ENCODE data around the gene MRPS12. TPM values are rescaled to one million over a fixed set of nuclear protein-coding genes. Genes with fewer than 3 reads are reported as not detected.
A peak's percentile ranks its signal among the peaks of the same experiment; 100 is the strongest.

The MRPS12 gene
- total RNA-seq, 1 donor = 24.6 TPM

GRCh38 chr19:38908911-38909310, 21.8 kb upstream of the MRPS12 start:
- no peak overlapping the region for H3K4me3 ChIP-seq (ENCODE audit: low read depth, low read length)
- DNase-seq (ENCODE audit: low read depth) = no peak
- TF ChIP-seq, protein P1, sequence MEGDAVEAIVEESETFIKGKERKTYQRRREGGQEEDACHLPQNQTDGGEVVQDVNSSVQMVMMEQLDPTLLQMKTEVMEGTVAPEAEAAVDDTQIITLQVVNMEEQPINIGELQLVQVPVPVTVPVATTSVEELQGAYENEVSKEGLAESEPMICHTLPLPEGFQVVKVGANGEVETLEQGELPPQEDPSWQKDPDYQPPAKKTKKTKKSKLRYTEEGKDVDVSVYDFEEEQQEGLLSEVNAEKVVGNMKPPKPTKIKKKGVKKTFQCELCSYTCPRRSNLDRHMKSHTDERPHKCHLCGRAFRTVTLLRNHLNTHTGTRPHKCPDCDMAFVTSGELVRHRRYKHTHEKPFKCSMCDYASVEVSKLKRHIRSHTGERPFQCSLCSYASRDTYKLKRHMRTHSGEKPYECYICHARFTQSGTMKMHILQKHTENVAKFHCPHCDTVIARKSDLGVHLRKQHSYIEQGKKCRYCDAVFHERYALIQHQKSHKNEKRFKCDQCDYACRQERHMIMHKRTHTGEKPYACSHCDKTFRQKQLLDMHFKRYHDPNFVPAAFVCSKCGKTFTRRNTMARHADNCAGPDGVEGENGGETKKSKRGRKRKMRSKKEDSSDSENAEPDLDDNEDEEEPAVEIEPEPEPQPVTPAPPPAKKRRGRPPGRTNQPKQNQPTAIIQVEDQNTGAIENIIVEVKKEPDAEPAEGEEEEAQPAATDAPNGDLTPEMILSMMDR (IDR thresholded peaks at IDR 0.05; ENCODE audit: insufficient read depth, low read depth, low read length) = no peak

GRCh38 chr19:38910488-38910887, 20.3 kb upstream of the MRPS12 start:
- DNase-seq (ENCODE audit: low read depth) = no peak
- H3K4me3 ChIP-seq (ENCODE audit: low read depth, low read length) = no peak overlapping the region
- TF ChIP-seq, protein P1 (IDR thresholded peaks at IDR 0.05; ENCODE audit: insufficient read depth, low read depth, low read length) = no peak

GRCh38 chr19:38911388-38912001, 19.2 kb upstream of the MRPS12 start:
- no peak for DNase-seq (ENCODE audit: low read depth)
- H3K4me3 ChIP-seq (ENCODE audit: low read depth, low read length) = no peak overlapping the region
- TF ChIP-seq, protein P1 (IDR thresholded peaks at IDR 0.05; ENCODE audit: insufficient read depth, low read depth, low read length) = no peak

- peak; percentile 14 for DNase-seq (ENCODE audit: low read depth)
Measured at GRCh38 chr19:38912600-38913514, 17.9 kb upstream of the MRPS12 start.

GRCh38 chr19:38913958-38914357, 16.8 kb upstream of the MRPS12 start:
- no peak overlapping the region for H3K4me3 ChIP-seq (ENCODE audit: low read depth, low read length)
- no peak for DNase-seq (ENCODE audit: low read depth)
- TF ChIP-seq, protein P1 (IDR thresholded peaks at IDR 0.05; ENCODE audit: insufficient read depth, low read depth, low read length) = no peak

More at GRCh38 chr19:38912600-38913514, 17.9 kb upstream of the MRPS12 start:
- TF ChIP-seq, protein P1 (IDR thresholded peaks at IDR 0.05; ENCODE audit: insufficient read depth, low read depth, low read length) = no peak
- H3K4me3 ChIP-seq (ENCODE audit: low read depth, low read length) = no peak overlapping the region

DNA sequence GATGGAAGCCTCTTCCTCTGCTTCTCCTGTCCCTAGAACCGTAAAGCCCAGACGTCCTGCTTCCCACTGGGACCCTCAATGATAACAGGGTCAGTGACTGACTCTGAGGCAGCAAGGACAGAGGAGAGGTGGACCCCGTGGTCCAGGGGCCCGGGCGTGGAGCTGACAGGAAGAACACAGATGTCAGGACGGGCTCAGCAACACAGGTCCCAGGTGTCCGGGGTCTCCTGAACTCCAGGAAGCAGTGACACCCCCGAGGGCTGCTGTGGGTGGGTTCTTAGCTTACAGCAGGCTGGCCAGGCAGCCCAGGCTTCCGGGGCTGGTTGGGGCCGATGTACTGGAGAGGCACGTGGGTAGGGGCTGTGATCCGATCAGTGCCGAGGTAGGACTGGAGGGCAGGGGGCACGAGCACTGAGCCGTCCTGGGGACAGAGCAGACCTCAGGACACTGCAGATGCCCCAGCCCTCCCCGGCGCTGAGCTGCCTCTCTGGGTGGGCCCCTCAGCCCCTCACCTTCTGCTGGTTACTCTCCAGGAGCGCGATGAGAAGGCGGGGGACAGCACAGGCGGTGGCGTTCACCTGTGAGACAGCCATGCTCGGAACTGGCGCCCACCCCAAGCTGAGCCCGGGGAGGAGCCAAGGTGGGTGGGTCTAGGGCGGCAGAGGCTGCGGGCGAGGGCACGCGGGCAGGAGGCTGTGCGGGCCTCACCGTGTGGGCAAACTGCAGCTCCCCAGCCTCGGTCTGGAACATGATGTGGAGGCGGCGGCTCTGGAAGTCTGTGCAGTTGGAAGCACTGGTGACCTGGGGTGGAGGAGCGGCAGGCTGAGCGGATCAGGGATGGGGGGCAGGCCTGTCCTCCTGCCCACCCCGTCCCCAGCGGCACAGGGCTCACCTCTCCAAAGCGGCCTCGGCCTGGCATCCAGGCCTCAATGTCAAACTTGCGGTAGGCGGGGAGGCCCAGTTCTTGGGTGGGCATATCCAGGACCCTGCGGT, 15.1 kb upstream of the MRPS12 start:
- H3K4me3 ChIP-seq (ENCODE audit: low read depth, low read length) = no peak overlapping the region
- TF ChIP-seq, protein P1 (IDR thresholded peaks at IDR 0.05; ENCODE audit: insufficient read depth, low read depth, low read length) = no peak
- DNase-seq (ENCODE audit: low read depth) = no peak
